GM12875 (cell line): Measurements from ENCODE around the gene DRP2.

Experiments used
- H3K4me3 ChIP-seq: one replicate; pipeline ENCODE4 v1.5.1; 2011; ENCODE audit warnings: low read depth, low read length, control low read depth
- CTCF ChIP-seq: IDR thresholded peaks from 2 replicates; pipeline ENCODE4 v1.5.1; 2011; ENCODE audit warnings: low read depth, mild to moderate bottlenecking, control low read depth, inconsistent platforms, low read length, moderate library complexity, borderline replicate concordance; ENCODE audit not compliant: insufficient read depth

DRP2 gene

GRCh38 chrX:101220662-101221260 lies 1.2 kb downstream of the DRP2 start:
- TF ChIP-seq CTCF = no peak
- no peak overlapping the region for H3K4me3 ChIP-seq

GRCh38 chrX:101223226-101223625 lies 3.6 kb downstream of the DRP2 start:
- TF ChIP-seq CTCF = no peak

GRCh38 chrX:101229170-101229569 lies 9.6 kb downstream of the DRP2 start:
- no peak overlapping the region for H3K4me3 ChIP-seq
- no peak for TF ChIP-seq CTCF

More at GRCh38 chrX:101223226-101223625, 3.6 kb downstream of the DRP2 start:
- no peak overlapping the region for H3K4me3 ChIP-seq

GRCh38 chrX:101230636-101231035 lies 11.1 kb downstream of the DRP2 start:
- H3K4me3 ChIP-seq = no peak overlapping the region
- no peak for TF ChIP-seq CTCF

- no peak for TF ChIP-seq CTCF
- H3K4me3 ChIP-seq = no peak overlapping the region
Observed at GRCh38 chrX:101231080-101231479, 11.5 kb downstream of the DRP2 start.

- no peak for TF ChIP-seq CTCF
- no peak overlapping the region for H3K4me3 ChIP-seq
Observed at GRCh38 chrX:101232316-101232715, 12.7 kb downstream of the DRP2 start.

GRCh38 chrX:101237041-101237440 lies 17.5 kb downstream of the DRP2 start:
- TF ChIP-seq CTCF = no peak
- H3K4me3 ChIP-seq = no peak overlapping the region
